Tibial nerve (tissue), 4 donors: ENCODE results near the gene CRYBG1.

Experiments
- CTCF ChIP-seq, 5 experiments: fragments of 200-600 bp in 3 of 5; fragments of 450-650 bp in 2 of 5; sonication (generic) in 3 of 5; IDR thresholded peaks; one replicate each; pipeline ENCODE4 v1.5.1; 2016 to 2019; ENCODE audit warnings: antibody characterized with exemption in 5 of 5, mild to moderate bottlenecking in 3 of 5, moderate library complexity in 2 of 5
- EP300 ChIP-seq, 2 donors: sonication (generic); formaldehyde crosslinking; IDR thresholded peaks; one replicate each; pipeline ENCODE4 v1.6.1; 2017; ENCODE audit warnings: antibody characterized with exemption in 2 of 2, mild to moderate bottlenecking in 1 of 2
- POLR2A ChIP-seq, 2 donors: fragments of 450-650 bp; IDR thresholded peaks; one replicate each; pipeline ENCODE4 v1.6.1; 2017; ENCODE audit warnings: antibody characterized with exemption in 2 of 2, mild to moderate bottlenecking in 2 of 2, moderate library complexity in 2 of 2

- TF ChIP-seq POLR2A (IDR thresholded peaks at IDR 0.05), result no peak
- no peak for TF ChIP-seq CTCF (IDR thresholded peaks at IDR 0.05)
- TF ChIP-seq EP300 (IDR thresholded peaks at IDR 0.05), result no peak
These were observed 129.9 kb downstream of the CRYBG1 start for GRCh38 chr6:106490436-106490835.
